Stimulated activated CD8-positive, alpha-beta memory T cell treated with anti-CD3 and anti-CD28 coated beads, Interleukin-2, amount 100 ng/mL, for 1 hour (primary cell): Measurements from ENCODE around the gene TUBGCP2.
A peak's percentile ranks its signal among the peaks of the same experiment; 100 is the strongest.

ENCODE experiments used
- DNase-seq, 2 donors: peaks; one replicate each; pipeline ENCODE4 v3.0.0-alpha.2; 2020; ENCODE audit warnings: low read depth in 2 of 2

TUBGCP2 gene

GRCh38 chr10:133308421-133309099 lies at the start of gene TUBGCP2, which contains the start of gene ZNF511:
Gene TUBGCP2 (minus strand): TSS chr10:133308872. CDS start chr10:133302941, 5,931 bp downstream.
Gene ZNF511 (plus strand): TSS chr10:133308914. CDS start chr10:133308944, 30 bp downstream.
- DNase-seq = peak; percentile 79 to 84

- peak in 1 of 2 donors; percentile 51 for DNase-seq
Observed at GRCh38 chr10:133357285-133358161, 48.9 kb upstream of the TUBGCP2 start, which contains the start of gene FUOM. Gene FUOM (minus strand): TSS chr10:133358019. CDS start chr10:133358007, 12 bp downstream.

GRCh38 chr10:133356549-133357284 lies 48.0 kb upstream of the TUBGCP2 start:
- no peak for DNase-seq

- DNase-seq = no peak
Observed at GRCh38 chr10:133355991-133356390, 47.3 kb upstream of the TUBGCP2 start.

GRCh38 chr10:133355266-133355665 lies 46.6 kb upstream of the TUBGCP2 start:
- no peak for DNase-seq

- no peak for DNase-seq
Observed at GRCh38 chr10:133354672-133355240, 46.1 kb upstream of the TUBGCP2 start.

- no peak for DNase-seq
Observed at GRCh38 chr10:133353988-133354605, 45.4 kb upstream of the TUBGCP2 start.

- no peak for DNase-seq
Observed at GRCh38 chr10:133353202-133353959, 44.7 kb upstream of the TUBGCP2 start.

GRCh38 chr10:133351408-133352318 lies 43.0 kb upstream of the TUBGCP2 start:
- DNase-seq = no peak

- DNase-seq = no peak
Observed at GRCh38 chr10:133350950-133351329, 42.3 kb upstream of the TUBGCP2 start.

- DNase-seq = no peak
Observed at GRCh38 chr10:133350283-133350949, 41.7 kb upstream of the TUBGCP2 start.

- no peak for DNase-seq
Observed at GRCh38 chr10:133349577-133350011, 40.9 kb upstream of the TUBGCP2 start.

GRCh38 chr10:133349160-133349568 lies 40.5 kb upstream of the TUBGCP2 start:
- no peak for DNase-seq

GRCh38 chr10:133347710-133348517 lies 39.2 kb upstream of the TUBGCP2 start:
- DNase-seq = no peak

GRCh38 chr10:133346413-133346812 lies 37.7 kb upstream of the TUBGCP2 start:
- DNase-seq = no peak

- DNase-seq = no peak
Observed at GRCh38 chr10:133344236-133344635, 35.6 kb upstream of the TUBGCP2 start.

- DNase-seq = no peak
Observed at GRCh38 chr10:133343558-133343957, 34.9 kb upstream of the TUBGCP2 start.

GRCh38 chr10:133342942-133343341 lies 34.3 kb upstream of the TUBGCP2 start:
- no peak for DNase-seq
